ENCODE results near the gene RYR1. TPM values are rescaled to one million over a fixed set of nuclear protein-coding genes. Genes with fewer than 3 reads are reported as not detected.

The RYR1 gene
- total RNA-seq, 1 experiment from 2014 or later, result 4.1 TPM

GRCh38 chr19:38463365-38463764, 29.9 kb downstream of the RYR1 start:
- H3K27me3 ChIP-seq (ENCODE audit: insufficient read depth, low read length), result no peaks in the 10 kb centered on the region

More at GRCh38 chr19:38463365-38463764, 29.9 kb downstream of the RYR1 start:
- Histone ChIP-seq H3K4me1 (ENCODE audit: control insufficient read depth in 1 of 2, insufficient read depth in 2 of 2, low read length in 2 of 2) (no peaks in the 10 kb centered on the region), H3K9me3 (ENCODE audit: control insufficient read depth in 1 of 2, insufficient read depth in 1 of 2, low read depth in 1 of 2, low read length in 2 of 2) (no peaks in the 10 kb centered on the region), H2AFZ (ENCODE audit: low read depth, low read length, poor library complexity, severe bottlenecking) (no peak overlapping the region), H4K20me1 (ENCODE audit: insufficient read depth) (no peaks in the 10 kb centered on the region), H3K9me2 (ENCODE audit: insufficient read depth) (no peaks in the 10 kb centered on the region), H3K9ac (ENCODE audit: low read length) (no peak overlapping the region), H3K36me3 (ENCODE audit: control insufficient read depth in 1 of 2, insufficient read depth in 2 of 2, low read length in 2 of 2) (no peaks in the 10 kb centered on the region), H3K27ac (ENCODE audit: low read depth, low read length) (no peak overlapping the region), H3K4me2 (ENCODE audit: low read length) (no peak overlapping the region), H3K4me3 (replicated peaks in 1 of 2; ENCODE audit: low read depth in 1 of 2, low read length in 2 of 2) (no peak overlapping the region), H3K79me2 (ENCODE audit: insufficient read depth, low read length) (no peaks in the 10 kb centered on the region)
- ChIA-PET CTCF (no interaction called here), RAD21 (ENCODE audit: low non-redundant PET in 1 of 2, low total read pairs in 2 of 2, uncharacterized antibody in 2 of 2, unreplicated experiment in 2 of 2) (no interaction called here), POLR2A (no interaction called here)
- no TSS peak for BruUV-seq (replicated peaks)
- intact Hi-C loops (cut with micrococcal nuclease), result no loop called here
- no peak for ATAC-seq
- DNase-seq (ENCODE audit: low read depth, low spot score), result no peak
- TF ChIP-seq CBX3 (IDR thresholded peaks at IDR 0.05; ENCODE audit: low read depth), result no peak
- no peak for TF ChIP-seq YY1 (IDR thresholded peaks at IDR 0.05; ENCODE audit: extremely low read depth, insufficient replicate concordance, low read depth, low read length)
- no peak for TF ChIP-seq TCF7L2 (IDR thresholded peaks at IDR 0.05; ENCODE audit: borderline replicate concordance, extremely low read depth, insufficient read depth, insufficient read length)
- TF ChIP-seq MAX (IDR thresholded peaks at IDR 0.05), result no peak
- no peak for TF ChIP-seq ZBTB33 (IDR thresholded peaks at IDR 0.05; ENCODE audit: extremely low read depth, insufficient replicate concordance, low read length)
- TF ChIP-seq FOSL1 (IDR thresholded peaks at IDR 0.05; ENCODE audit: low read depth), result no peak
- no peak for TF ChIP-seq ZFX (IDR thresholded peaks at IDR 0.05)
- no peak for TF ChIP-seq RAD21 (IDR thresholded peaks at IDR 0.05; ENCODE audit: low read depth)
- no peak for TF ChIP-seq ELF1 (IDR thresholded peaks at IDR 0.05; ENCODE audit: borderline replicate concordance, low read depth)
- no peak for TF ChIP-seq CTCF (IDR thresholded peaks at IDR 0.05 in 2 of 3, conservative IDR thresholded peaks at IDR 0.05 in 1 of 3; ENCODE audit: borderline replicate concordance in 1 of 3, insufficient read depth in 1 of 3, low read depth in 2 of 3, low read length in 2 of 3)
- no peak for TF ChIP-seq POLR2A (IDR thresholded peaks at IDR 0.05; ENCODE audit: borderline replicate concordance, extremely low read depth, insufficient read depth, insufficient read length)

Data from HCT116 (cell line).